WTC11 (cell line): ENCODE data around the gene SLC8B1. TPM values are rescaled to one million over a fixed set of nuclear protein-coding genes. Genes with fewer than 3 reads are reported as not detected.

ENCODE experiments used
- ATAC-seq: fragments of 200-7000 bp; cut with Tn5 transposase; 2 replicates; pipeline ENCODE4 v1.10.0; 2021; ENCODE audit warnings: mild to moderate bottlenecking, moderate library complexity
- CTCF ChIA-PET: fragments of 300-600 bp; sonication (Branson Sonifier 250); formaldehyde crosslinking; loops from one replicate; lab custom pipeline; 2021; ENCODE audit warnings: antibody characterized with exemption; lab: Charles Lee
- POLR2A ChIA-PET: fragments of 350-600 bp; sonication (Branson Sonifier 250); formaldehyde crosslinking; loops from one replicate; lab custom pipeline; 2021; ENCODE audit warnings: antibody characterized with exemption; lab: Charles Lee
- DNase-seq: peaks from one replicate; pipeline ENCODE4 v3.0.0; 2021; ENCODE audit warnings: low spot score
- H3K27ac Mint-ChIP-seq: 2 replicates; pipeline ENCODE4 v1.8.0; 2021; ENCODE audit warnings: mixed read lengths
- H3K27me3 Mint-ChIP-seq: 2 replicates; pipeline ENCODE4 v1.8.0; 2021; ENCODE audit warnings: low read depth, mild to moderate bottlenecking, moderate library complexity, mixed read lengths
- H3K36me3 Mint-ChIP-seq: 2 replicates; pipeline ENCODE4 v1.8.0; 2021; ENCODE audit warnings: mixed read lengths
- H3K4me1 Mint-ChIP-seq: 2 replicates; pipeline ENCODE4 v1.8.0; 2022; ENCODE audit warnings: mixed read lengths
- H3K4me3 Mint-ChIP-seq: 2 replicates; pipeline ENCODE4 v1.8.0; 2021; ENCODE audit warnings: mild to moderate bottlenecking, moderate library complexity, mixed read lengths
- H3K9me3 Mint-ChIP-seq: 2 replicates; pipeline ENCODE4 v1.8.0; 2021; ENCODE audit warnings: mixed read lengths
- ATF1 ChIP-seq: sonication (generic); formaldehyde crosslinking; IDR thresholded peaks from 2 replicates; pipeline ENCODE4 v1.8.1; 2023; ENCODE audit warnings: mild to moderate bottlenecking, moderate library complexity, missing genetic modification reagents
- ELF4 ChIP-seq: sonication (generic); formaldehyde crosslinking; IDR thresholded peaks from 2 replicates; pipeline ENCODE4 v1.8.1; 2022; ENCODE audit warnings: low read depth, mild to moderate bottlenecking, moderate library complexity, missing genetic modification reagents
- GTF2I ChIP-seq: fragments of 250-450 bp; sonication (Bioruptor Pico); conservative IDR thresholded peaks from 2 replicates; pipeline ENCODE4 v1.4.0; 2021; ENCODE audit warnings: mild to moderate bottlenecking
- IRF2 ChIP-seq: sonication (generic); formaldehyde crosslinking; IDR thresholded peaks from 2 replicates; pipeline ENCODE4 v1.8.0; 2022; ENCODE audit warnings: low read depth, missing genetic modification reagents, borderline replicate concordance
- MLX ChIP-seq: sonication (generic); formaldehyde crosslinking; IDR thresholded peaks from 2 replicates; pipeline ENCODE4 v1.8.1; 2023; ENCODE audit warnings: mild to moderate bottlenecking, missing genetic modification reagents, moderate library complexity
- NR2C2 ChIP-seq: sonication (generic); formaldehyde crosslinking; IDR thresholded peaks from 2 replicates; pipeline ENCODE4 v1.8.0; 2022; ENCODE audit warnings: mild to moderate bottlenecking, missing genetic modification reagents
- PREB ChIP-seq: sonication (generic); formaldehyde crosslinking; IDR thresholded peaks from 2 replicates; pipeline ENCODE4 v1.8.1; 2022; ENCODE audit warnings: mild to moderate bottlenecking, missing genetic modification reagents, moderate library complexity, borderline replicate concordance
- SMAD3 ChIP-seq: sonication (generic); formaldehyde crosslinking; IDR thresholded peaks from 2 replicates; pipeline ENCODE4 v1.8.0; 2022; ENCODE audit warnings: missing genetic modification reagents, mild to moderate bottlenecking, borderline replicate concordance
- ZNF317 ChIP-seq: sonication (generic); formaldehyde crosslinking; IDR thresholded peaks from 2 replicates; pipeline ENCODE4 v1.8.1; 2023; ENCODE audit warnings: low read depth, mild to moderate bottlenecking, moderate library complexity, missing genetic modification reagents, borderline replicate concordance
- ZNF416 ChIP-seq: fragments of 250-450 bp; sonication (Bioruptor Pico); IDR thresholded peaks from 2 replicates; pipeline ENCODE4 v1.9.0; 2021; ENCODE audit warnings: mild to moderate bottlenecking, inconsistent platforms
- ZNF425 ChIP-seq: fragments of 250-450 bp; sonication (Bioruptor Pico); conservative IDR thresholded peaks from 2 replicates; pipeline ENCODE4 v1.9.0; 2021; ENCODE audit warnings: mild to moderate bottlenecking
- total RNA-seq: library from RNA; stranded (reverse); gene quantifications from 3 replicates; pipeline ENCODE4 v1.2.3, GENCODE V29; 2021
- TF ChIP-seq, protein P1 (sequence below): sonication (generic); formaldehyde crosslinking; IDR thresholded peaks from 2 replicates; pipeline ENCODE4 v1.8.0; 2022; ENCODE audit warnings: mild to moderate bottlenecking, missing genetic modification reagents

Gene SLC8B1
- total RNA-seq, 1 experiment from 2014 or later = 13.8 TPM

- Mint-ChIP-seq H3K27me3 (no peaks in the 10 kb centered on the region), H3K4me1 (no peaks in the 10 kb centered on the region), H3K27ac (no peak overlapping the region), H3K4me3 (no peak overlapping the region), H3K36me3 (peaks cover 13% of the 10 kb centered on the region; the same call in 1 of the 2 replicates), H3K9me3 (no peaks in the 10 kb centered on the region)
- ATAC-seq (no peak), DNase-seq (no peak)
- POLR2A ChIA-PET = interaction anchor here (1.1 kb wide), 1 partner anchor 31 kb away, joined by 3 read pairs; no protein-coding TSS in a partner anchor
- CTCF ChIA-PET = interaction anchor here (0.5 kb wide), 1 partner anchor 150 kb away, joined by 3 read pairs; no protein-coding TSS in a partner anchor
- no peak for TF ChIP-seq ZNF425 (CRISPR knock-in tag)
- TF ChIP-seq, protein P1, sequence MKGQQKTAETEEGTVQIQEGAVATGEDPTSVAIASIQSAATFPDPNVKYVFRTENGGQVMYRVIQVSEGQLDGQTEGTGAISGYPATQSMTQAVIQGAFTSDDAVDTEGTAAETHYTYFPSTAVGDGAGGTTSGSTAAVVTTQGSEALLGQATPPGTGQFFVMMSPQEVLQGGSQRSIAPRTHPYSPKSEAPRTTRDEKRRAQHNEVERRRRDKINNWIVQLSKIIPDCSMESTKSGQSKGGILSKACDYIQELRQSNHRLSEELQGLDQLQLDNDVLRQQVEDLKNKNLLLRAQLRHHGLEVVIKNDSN (CRISPR knock-in tag) = no peak
These were observed 66.8 kb downstream of the SLC8B1 start for GRCh38 chr12:113268136-113268535.

DNA sequence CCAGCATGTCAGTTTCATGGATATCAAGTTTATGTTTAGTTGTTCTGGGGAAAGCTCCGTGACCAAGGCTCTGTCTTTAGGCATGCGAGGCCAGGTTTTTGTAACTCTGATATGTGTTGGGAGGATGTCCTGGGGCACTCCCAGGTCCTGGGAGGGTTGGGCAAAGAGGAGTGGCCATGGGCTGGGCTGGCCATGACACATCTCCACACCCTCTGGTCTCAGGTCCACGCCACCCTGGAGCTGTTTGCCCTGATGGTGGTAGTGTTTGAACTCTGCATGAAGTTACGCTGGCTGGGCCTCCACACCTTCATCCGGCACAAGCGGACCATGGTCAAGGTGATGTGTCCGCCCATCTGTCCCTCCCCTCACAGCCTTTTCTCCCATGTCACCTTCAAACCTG is 67.3 kb downstream of the SLC8B1 start:
- ATAC-seq (no peak), DNase-seq (no peak)
- POLR2A ChIA-PET = no interaction called here
- peaks cover 13% of the 10 kb centered on the region; the same call in 1 of the 2 replicates for H3K36me3 Mint-ChIP-seq
- TF ChIP-seq PREB (CRISPR knock-in tag) (no peak), ATF1 (CRISPR knock-in tag) (no peak), SMAD3 (CRISPR knock-in tag) (no peak), GTF2I (CRISPR knock-in tag) (no peak)
- no peak overlapping the region for H3K4me3 Mint-ChIP-seq
- H3K9me3 Mint-ChIP-seq = no peaks in the 10 kb centered on the region
- CTCF ChIA-PET = interaction anchor here (0.5 kb wide), 1 partner anchor 151 kb away, joined by 3 read pairs; no protein-coding TSS in a partner anchor
- H3K4me1 Mint-ChIP-seq = no peaks in the 10 kb centered on the region
- no peak overlapping the region for H3K27ac Mint-ChIP-seq
- no peaks in the 10 kb centered on the region for H3K27me3 Mint-ChIP-seq

GRCh38 chr12:113266106-113266895 is 68.6 kb downstream of the SLC8B1 start:
- Mint-ChIP-seq H3K9me3 (no peaks in the 10 kb centered on the region), H3K27ac (peak overlapping the region; percentile 19; the same call in 1 of the 2 replicates), H3K36me3 (peaks cover 10% of the 10 kb centered on the region; the same call in 1 of the 2 replicates), H3K4me1 (peaks cover 5% of the 10 kb centered on the region), H3K27me3 (no peaks in the 10 kb centered on the region), H3K4me3 (no peak overlapping the region)
- POLR2A ChIA-PET = no interaction called here
- TF ChIP-seq ELF4 (CRISPR knock-in tag) (no peak), MLX (CRISPR knock-in tag) (no peak), ZNF416 (no peak), ZNF317 (CRISPR knock-in tag) (no peak), IRF2 (no peak), NR2C2 (CRISPR knock-in tag) (no peak)
- TF ChIP-seq, protein P1 (CRISPR knock-in tag) = no peak
- ATAC-seq (no peak), DNase-seq (no peak)
- CTCF ChIA-PET = interaction anchor here (0.6 kb wide), 1 partner anchor 128 kb away, joined by 3 read pairs; no protein-coding TSS in a partner anchor
